Coronary artery (tissue), 2 donors: Measurements from ENCODE around the gene UGT2A2.
"Not testable (repeated sequence)": the region's sequence is repeated elsewhere in the genome, so short reads cannot be mapped to it uniquely, and the experiment has no call there.

Experiments
- DNase-seq: peaks from one replicate; pipeline ENCODE4 v3.0.0-alpha.2; 2017; ENCODE audit warnings: low spot score
- H3K27ac ChIP-seq, 2 donors: fragments of 200-600 bp; sonication (generic); one replicate each; pipeline ENCODE4 v1.5.1; 2016 to 2019
- H3K4me3 ChIP-seq: fragments of 200-600 bp; sonication (generic); 2 replicates; pipeline ENCODE4 v1.5.1; 2016; ENCODE audit warnings: mild to moderate bottlenecking, moderate library complexity
- CTCF ChIP-seq: fragments of 200-600 bp; sonication (generic); IDR thresholded peaks from one replicate; pipeline ENCODE4 v1.5.1; 2019; ENCODE audit warnings: antibody characterized with exemption

UGT2A2 gene

GRCh38 chr4:69639542-69639941 is at the start of gene UGT2A2:
Gene UGT2A2 (minus strand): TSS chr4:69639642. CDS start chr4:69639640, 2 bp downstream.
- Histone ChIP-seq H3K4me3 (no peak within 1 kb of the TSS), H3K27ac (no peak within 1 kb of the TSS)
- no peak for DNase-seq
- TF ChIP-seq CTCF = no peak

- H3K27ac ChIP-seq = no peak overlapping the region
- no peak overlapping the region for H3K4me3 ChIP-seq
- DNase-seq = no peak
- TF ChIP-seq CTCF = no peak
Observed at GRCh38 chr4:69684804-69685203, 45.4 kb upstream of the UGT2A2 start.

GRCh38 chr4:69668680-69669079 is 29.2 kb upstream of the UGT2A2 start:
- no peak for DNase-seq
- no peak for TF ChIP-seq CTCF
- H3K27ac ChIP-seq = no peak overlapping the region
- H3K4me3 ChIP-seq = no peak overlapping the region

GRCh38 chr4:69664009-69664408 is 24.6 kb upstream of the UGT2A2 start:
- DNase-seq, H3K27ac ChIP-seq, H3K4me3 ChIP-seq: not testable (repeated sequence)

GRCh38 chr4:69661130-69661803 is 21.8 kb upstream of the UGT2A2 start:
- not testable (repeated sequence) for H3K27ac ChIP-seq, H3K4me3 ChIP-seq, DNase-seq

- no peak for TF ChIP-seq CTCF
- no peak overlapping the region for H3K27ac ChIP-seq
- H3K4me3 ChIP-seq = no peak overlapping the region
- no peak for DNase-seq
Observed at GRCh38 chr4:69658133-69658532, 18.7 kb upstream of the UGT2A2 start.

GRCh38 chr4:69656653-69657158 is 17.3 kb upstream of the UGT2A2 start:
- no peak for DNase-seq
- Histone ChIP-seq H3K4me3 (no peak overlapping the region), H3K27ac (no peak overlapping the region)
- TF ChIP-seq CTCF = no peak

- DNase-seq = no peak
- TF ChIP-seq CTCF = no peak
- no peak within 1 kb of the TSS for H3K4me3 ChIP-seq
- H3K27ac ChIP-seq = no peak within 1 kb of the TSS
Observed at GRCh38 chr4:69653147-69653546, 13.7 kb upstream of the UGT2A2 start, which contains the start of gene UGT2A1. Gene UGT2A1 (minus strand): TSS chr4:69653247. CDS start chr4:69647644, 5,603 bp downstream.
